Calu3 (cell line): ENCODE measurements around the gene RFWD3. TPM values are rescaled to one million over a fixed set of nuclear protein-coding genes. Genes with fewer than 3 reads are reported as not detected.

Experiments
- BruUV-seq: library from RNA; stranded (reverse); fragments of 400-500 nt; replicated peaks from 2 replicates; lab custom pipeline; 2021; lab: Mats Ljungman, UMichigan
- CTCF ChIA-PET: fragments of 300-600 bp; sonication (Branson Sonifier 250); formaldehyde crosslinking; loops from one replicate; lab custom pipeline; 2022; ENCODE audit warnings: antibody characterized with exemption; lab: Charles Lee
- DNase-seq: peaks from one replicate; pipeline ENCODE4 v3.0.0; 2022
- H3K27ac Mint-ChIP-seq: one replicate; pipeline ENCODE4 v1.8.0; 2022; ENCODE audit warnings: mixed read lengths; ENCODE audit not compliant: unreplicated experiment
- H3K27me3 Mint-ChIP-seq: one replicate; pipeline ENCODE4 v1.8.0; 2022; ENCODE audit warnings: mixed read lengths; ENCODE audit not compliant: unreplicated experiment
- H3K36me3 Mint-ChIP-seq: one replicate; pipeline ENCODE4 v1.8.0; 2022; ENCODE audit warnings: mild to moderate bottlenecking, moderate library complexity, mixed read lengths; ENCODE audit not compliant: insufficient read depth, unreplicated experiment
- H3K4me1 Mint-ChIP-seq: one replicate; pipeline ENCODE4 v1.8.0; 2022; ENCODE audit warnings: mild to moderate bottlenecking, low read depth, mixed read lengths; ENCODE audit not compliant: unreplicated experiment
- H3K4me3 Mint-ChIP-seq: one replicate; pipeline ENCODE4 v1.8.0; 2022; ENCODE audit warnings: mild to moderate bottlenecking, low read depth, moderate library complexity, mixed read lengths; ENCODE audit not compliant: unreplicated experiment
- H3K9me3 Mint-ChIP-seq: one replicate; pipeline ENCODE4 v1.8.0; 2022; ENCODE audit warnings: low read depth, mixed read lengths; ENCODE audit not compliant: unreplicated experiment
- CTCF ChIP-seq: fragments of 200-600 bp; IDR thresholded peaks from one replicate; pipeline ENCODE4 v1.8.0; 2022; ENCODE audit warnings: antibody characterized with exemption; ENCODE audit not compliant: unreplicated experiment
- intact Hi-C: fragments of 100-400 bp; cut with micrococcal nuclease; formaldehyde crosslinking; loops from one replicate; pipeline ENCODE4 v1.10.0; 2022; ENCODE audit not compliant: unreplicated experiment
- total RNA-seq: library from RNA; stranded (reverse); gene quantifications from 2 replicates; pipeline ENCODE4 v1.2.3, GENCODE V29; 2022

The RFWD3 gene
- total RNA-seq, 1 experiment from 2014 or later = 109 TPM

GRCh38 chr16:74700438-74701225 is 34.0 kb upstream of the RFWD3 start, which contains the start of gene MLKL:
Gene MLKL (minus strand): TSS chr16:74700862. CDS start chr16:74695757, 5,105 bp downstream.
- Mint-ChIP-seq H3K9me3 (no peaks in the 10 kb centered on the region), H3K27me3 (no peaks in the 10 kb centered on the region), H3K36me3 (peaks cover 38% of the 10 kb centered on the region), H3K4me1 (peaks cover 37% of the 10 kb centered on the region), H3K27ac (peak within 1 kb of the TSS; percentile 85), H3K4me3 (peak within 1 kb of the TSS; percentile 91)
- CTCF ChIA-PET = interaction anchor here (0.5 to 4.9 kb wide), 11 partner anchors 9 to 490 kb away, joined by 3 to 22 read pairs (median 4); partner anchors contain the start of gene RFWD3
- no TSS peak for BruUV-seq
- peak; percentile 31 for TF ChIP-seq CTCF
- intact Hi-C loops = no loop called here
- DNase-seq = peak; percentile 78

- intact Hi-C loops = no loop called here
- Mint-ChIP-seq H3K9me3 (no peaks in the 10 kb centered on the region), H3K4me1 (peaks cover 37% of the 10 kb centered on the region), H3K27me3 (no peaks in the 10 kb centered on the region), H3K36me3 (peaks cover 44% of the 10 kb centered on the region), H3K4me3 (peak overlapping the region; percentile 91), H3K27ac (peak overlapping the region; percentile 85)
- no peak for TF ChIP-seq CTCF
- no TSS peak for BruUV-seq
- DNase-seq = peak; percentile 37
- CTCF ChIA-PET = interaction anchor here (0.5 to 4.9 kb wide), 9 partner anchors 10 to 490 kb away, joined by 3 to 22 read pairs (median 4); partner anchors contain the start of gene RFWD3
Observed at GRCh38 chr16:74700116-74700437, 33.4 kb upstream of the RFWD3 start.

GRCh38 chr16:74699666-74700065 is 33.0 kb upstream of the RFWD3 start:
- no peak for TF ChIP-seq CTCF
- Mint-ChIP-seq H3K36me3 (peaks cover 47% of the 10 kb centered on the region), H3K4me1 (peaks cover 37% of the 10 kb centered on the region), H3K4me3 (peak overlapping the region; percentile 91), H3K9me3 (no peaks in the 10 kb centered on the region), H3K27me3 (no peaks in the 10 kb centered on the region), H3K27ac (peak overlapping the region; percentile 99)
- no peak for DNase-seq
- BruUV-seq = TSS peak; percentile 33
- CTCF ChIA-PET = interaction anchor here (1.2 to 4.9 kb wide), 2 partner anchors 42 to 163 kb away, joined by 3 to 22 read pairs; no protein-coding TSS in a partner anchor
- intact Hi-C loops = no loop called here

GRCh38 chr16:74698222-74698621 is 31.5 kb upstream of the RFWD3 start:
- no peak for TF ChIP-seq CTCF
- H3K36me3 Mint-ChIP-seq = peaks cover 60% of the 10 kb centered on the region
- BruUV-seq = no TSS peak
- DNase-seq = no peak
- peak overlapping the region; percentile 91 for H3K4me3 Mint-ChIP-seq
- H3K4me1 Mint-ChIP-seq = peaks cover 37% of the 10 kb centered on the region
- CTCF ChIA-PET = interaction anchor here (4.9 kb wide), 1 partner anchor 164 kb away, joined by 22 read pairs; no protein-coding TSS in a partner anchor
- H3K27me3 Mint-ChIP-seq = no peaks in the 10 kb centered on the region
- H3K27ac Mint-ChIP-seq = peak overlapping the region; percentile 99
- no peaks in the 10 kb centered on the region for H3K9me3 Mint-ChIP-seq
- intact Hi-C loops = no loop called here
